Measurements from ENCODE around the gene AK9.

The AK9 gene

DNA sequence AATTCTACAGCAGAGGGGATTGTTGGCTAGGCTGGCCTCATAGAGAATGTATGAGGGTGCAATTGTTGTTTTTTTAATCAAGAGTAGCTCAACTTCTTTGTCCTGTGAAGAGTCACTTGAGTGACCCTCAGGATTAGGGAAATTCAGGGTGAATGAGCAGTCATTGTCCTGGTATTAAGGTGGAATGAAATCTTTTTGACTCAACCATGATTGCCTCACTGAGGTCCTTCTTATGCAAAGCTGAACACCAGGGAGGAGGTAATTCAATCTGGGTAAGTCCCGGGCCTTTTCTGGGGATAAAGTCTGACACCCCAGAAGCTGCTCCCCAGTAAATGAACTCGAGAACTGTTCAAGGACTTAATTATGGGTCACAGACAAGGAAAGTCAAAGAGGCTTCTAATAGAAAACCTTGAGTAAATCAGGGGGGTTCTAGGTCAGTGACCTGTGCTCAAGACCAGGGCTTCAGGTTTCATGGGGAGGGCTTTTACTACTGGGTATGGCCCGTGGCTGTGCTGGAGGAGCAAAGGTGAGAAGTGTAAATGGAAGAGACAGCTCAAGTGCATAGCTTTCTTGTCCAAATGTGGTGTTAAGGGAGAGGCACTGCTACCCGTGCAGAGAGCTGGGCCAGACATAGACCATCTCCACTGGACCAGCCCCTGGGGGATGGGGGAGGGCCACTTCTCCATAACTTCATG, 182.7 kb downstream of the AK9 start:
- no peak for DNase-seq

DNA sequence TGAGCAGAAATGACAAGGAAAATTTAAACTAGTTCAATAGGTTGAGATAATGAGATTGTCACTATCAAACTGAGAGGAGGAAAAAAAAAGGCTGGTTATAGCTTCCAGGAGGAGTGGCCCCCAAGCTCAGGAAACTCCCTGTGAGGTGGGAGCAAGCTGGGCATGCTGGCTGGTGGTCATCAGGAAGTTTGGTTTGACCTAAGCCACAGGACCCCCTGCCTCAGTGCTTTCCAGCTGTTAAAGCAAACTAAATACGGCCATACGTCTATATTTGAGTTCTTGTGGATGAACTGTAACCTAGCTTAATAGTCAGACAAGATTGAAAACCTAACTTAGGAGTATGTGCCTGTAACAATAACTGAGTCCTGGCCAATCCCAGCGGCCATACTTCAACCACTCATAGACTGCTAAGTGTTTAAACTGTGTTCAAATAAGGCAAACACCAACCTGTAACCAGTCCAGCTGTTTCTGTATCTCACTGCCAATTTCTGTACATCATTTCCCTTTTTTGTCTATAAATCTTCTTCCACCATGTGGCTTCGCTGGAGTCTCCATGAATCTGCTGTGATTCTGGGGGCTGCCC, 183.4 kb downstream of the AK9 start:
- DNase-seq: no peak

GRCh38 chr6:109506841-109507240, 184.2 kb downstream of the AK9 start:
- DNase-seq: no peak

DNA sequence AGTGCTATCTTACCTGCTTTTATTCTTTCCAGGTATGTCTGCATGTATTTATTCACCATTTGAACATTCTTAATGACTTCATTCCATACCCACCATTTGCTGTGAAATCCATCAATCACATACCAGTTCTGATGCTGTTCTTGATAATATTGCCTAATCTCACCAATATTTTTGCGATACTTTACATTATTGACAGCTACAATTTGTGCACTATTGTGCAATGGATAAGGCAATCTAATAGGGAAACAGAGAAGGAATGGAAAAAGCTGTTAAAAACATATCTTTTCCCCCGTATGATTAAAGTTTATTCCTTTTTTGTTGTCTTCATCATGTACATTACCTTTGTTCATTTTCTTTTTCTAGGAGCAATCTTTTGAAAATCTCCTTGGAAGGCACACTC, 184.7 kb downstream of the AK9 start:
- DNase-seq: no peak

DNA sequence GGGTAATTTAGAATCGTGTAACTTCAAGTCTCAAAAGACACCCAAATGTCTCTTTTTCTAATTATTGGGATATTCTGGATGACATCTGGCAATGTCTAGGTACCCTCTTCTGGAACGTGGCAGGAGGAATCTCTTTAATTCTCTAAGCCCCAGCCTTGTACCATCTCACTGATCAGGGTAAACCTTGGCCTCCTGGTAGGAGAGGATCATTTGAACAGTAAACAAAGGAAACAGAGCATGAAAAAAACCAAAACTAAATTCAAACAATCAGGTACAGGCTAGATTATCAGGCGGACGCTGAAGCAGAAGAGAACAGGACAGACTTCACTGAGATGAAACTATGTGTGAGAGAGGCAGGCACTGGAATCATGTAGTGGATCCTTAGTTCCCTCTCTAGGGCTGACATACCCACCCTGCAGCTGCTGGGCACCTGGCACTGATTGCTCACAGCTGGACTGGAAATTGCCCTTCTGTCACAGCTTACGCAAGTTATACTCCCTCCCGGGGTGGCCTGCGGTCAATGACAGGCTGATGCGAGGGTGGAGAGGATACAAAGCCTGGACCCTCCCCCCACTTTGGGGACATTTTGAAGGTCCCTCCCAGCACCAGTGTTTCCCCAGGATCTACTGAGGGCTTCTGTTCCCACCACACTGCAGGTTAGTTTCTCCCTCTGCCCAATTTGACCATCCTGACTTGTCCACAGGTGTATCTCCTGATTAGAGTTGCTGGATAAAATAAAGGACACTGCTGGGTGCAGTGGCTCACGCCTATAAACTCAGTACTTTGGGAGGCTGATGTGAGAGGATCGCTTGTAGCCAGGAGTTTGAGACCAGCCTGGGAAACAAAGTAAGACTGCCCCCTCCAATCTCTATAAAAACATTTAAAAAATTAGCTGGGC, 187.4 kb downstream of the AK9 start:
- no peak for DNase-seq

- DNase-seq: no peak
Measured at GRCh38 chr6:109498936-109499335, 192.1 kb downstream of the AK9 start.

DNA sequence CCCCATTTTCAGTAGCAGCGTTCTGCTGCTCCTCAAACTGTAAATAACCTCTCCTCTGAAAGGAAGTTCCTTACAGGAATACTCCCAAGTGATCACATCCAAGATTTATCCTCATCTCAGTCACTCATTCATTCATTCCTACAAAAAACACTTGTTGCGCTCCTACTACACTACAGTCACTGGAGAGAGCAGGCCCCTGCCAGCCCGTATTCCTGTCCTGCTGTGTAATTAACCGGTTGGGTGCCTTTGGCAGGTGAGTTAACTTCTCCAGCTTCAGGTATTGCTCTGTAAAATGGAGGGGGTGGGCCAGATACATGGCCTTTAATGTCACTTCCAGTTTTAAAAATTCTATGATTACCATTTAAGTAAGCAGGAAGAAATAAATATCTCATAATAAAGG, 192.9 kb downstream of the AK9 start:
- no peak for DNase-seq

DNA sequence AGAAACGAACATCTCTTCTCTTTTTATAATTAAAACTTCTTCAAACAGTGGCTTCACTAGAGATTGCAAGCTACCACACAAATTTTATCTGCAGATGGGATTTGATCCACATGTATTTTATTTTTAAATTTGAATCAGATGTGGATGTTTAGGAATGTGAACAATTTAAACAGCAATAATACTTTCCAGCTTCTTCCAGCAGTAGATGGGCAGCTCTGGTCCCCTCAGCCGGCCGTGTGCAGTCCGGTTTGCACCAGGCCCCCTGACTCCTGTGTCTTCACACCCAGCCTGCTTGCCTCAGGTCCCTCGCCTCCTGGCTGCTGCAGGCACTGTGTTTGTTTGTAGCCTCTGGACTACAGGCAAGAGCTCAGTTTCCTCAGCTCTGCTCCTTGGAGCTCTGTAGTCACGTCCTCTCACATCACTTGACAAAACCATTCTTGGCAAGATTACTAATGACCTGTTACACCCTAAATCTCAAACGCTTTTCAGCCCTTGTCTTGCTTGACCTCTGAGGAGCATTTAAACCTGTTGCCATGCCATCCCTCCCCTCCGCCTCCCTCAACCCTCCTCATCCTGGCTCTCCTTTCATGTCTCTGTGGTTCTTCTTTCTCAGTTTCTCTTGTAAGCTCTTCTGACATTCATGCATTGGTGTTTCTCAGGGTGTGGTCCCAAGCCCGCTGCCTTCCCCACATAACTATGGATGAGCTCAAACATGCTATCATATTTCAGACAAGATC, 194.8 kb downstream of the AK9 start:
- no peak for DNase-seq

GRCh38 chr6:109493865-109494264, 197.1 kb downstream of the AK9 start:
- DNase-seq: no peak

- no peak for DNase-seq
Measured at GRCh38 chr6:109491207-109491938, 199.6 kb downstream of the AK9 start.

DNA sequence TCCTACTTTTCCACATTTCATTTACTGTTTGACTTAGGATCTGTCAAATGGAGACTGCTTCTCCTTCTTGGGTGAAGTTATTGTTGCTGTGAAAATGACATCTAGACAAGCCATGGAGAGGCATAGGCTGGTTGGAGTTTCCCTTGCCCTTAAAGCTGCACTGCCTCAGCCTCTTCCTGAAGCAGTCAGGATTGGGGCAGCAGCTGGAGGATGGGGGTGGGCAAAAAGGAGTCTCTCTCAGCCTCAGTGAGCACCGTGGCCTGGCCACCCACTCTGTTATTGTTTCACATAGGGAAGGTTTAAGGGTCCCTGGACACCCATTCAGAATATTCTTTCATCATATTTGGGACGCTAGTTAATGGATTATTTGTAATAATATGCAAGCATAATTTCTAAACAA, 200.3 kb downstream of the AK9 start:
- no peak for DNase-seq

DNA sequence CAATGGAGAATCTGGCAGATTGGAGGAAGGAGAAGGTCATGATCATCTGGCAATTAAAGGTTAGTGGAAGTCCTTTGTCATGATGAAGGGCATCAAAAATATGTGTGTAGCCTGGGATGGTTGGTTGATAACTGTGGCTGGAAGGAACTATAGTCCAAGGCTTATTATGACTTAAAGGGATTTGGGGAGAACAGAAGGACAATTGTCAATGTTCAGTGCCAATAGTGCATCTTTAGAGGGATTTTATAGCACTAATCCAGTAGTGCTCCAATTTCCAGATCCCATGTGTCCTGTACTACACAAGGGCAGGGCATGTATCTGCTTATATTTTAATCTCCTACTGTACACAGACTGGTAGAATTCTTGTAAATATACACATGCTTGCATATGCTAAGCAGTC, 203.0 kb downstream of the AK9 start:
- no peak for DNase-seq

DNA sequence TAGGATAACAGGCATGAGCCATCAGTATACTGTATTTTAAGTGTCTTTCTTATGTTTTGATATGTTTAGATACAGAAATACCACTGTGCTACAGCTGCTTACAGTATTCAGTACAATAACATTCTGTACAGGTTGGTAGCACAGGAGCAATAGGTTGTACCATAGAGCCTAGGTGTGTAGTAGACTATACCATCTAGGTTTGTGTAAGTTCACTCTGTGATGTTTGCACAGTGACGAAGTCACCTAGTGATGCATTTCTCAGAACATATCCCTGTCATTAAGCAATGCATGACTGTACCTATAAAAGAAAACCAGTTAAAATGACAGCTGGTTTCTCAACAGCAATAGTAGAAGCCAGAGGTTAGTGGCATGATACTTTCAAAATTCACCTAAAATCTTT, 204.9 kb downstream of the AK9 start:
- DNase-seq: no peak

GRCh38 chr6:109485266-109485935, 205.6 kb downstream of the AK9 start:
- no peak for DNase-seq

- DNase-seq: no peak
Measured at GRCh38 chr6:109484122-109484521, 206.9 kb downstream of the AK9 start.

- DNase-seq: no peak
Measured at GRCh38 chr6:109483735-109484057, 207.3 kb downstream of the AK9 start.

GRCh38 chr6:109482905-109483734, 207.9 kb downstream of the AK9 start, which contains the start of gene ZBTB24:
Gene ZBTB24 (minus strand): TSS chr6:109483219. CDS start chr6:109482026, 1,193 bp downstream.
- DNase-seq: peak; percentile 88

GRCh38 chr6:109480993-109481480, 210.0 kb downstream of the AK9 start:
- no peak for DNase-seq

DNA sequence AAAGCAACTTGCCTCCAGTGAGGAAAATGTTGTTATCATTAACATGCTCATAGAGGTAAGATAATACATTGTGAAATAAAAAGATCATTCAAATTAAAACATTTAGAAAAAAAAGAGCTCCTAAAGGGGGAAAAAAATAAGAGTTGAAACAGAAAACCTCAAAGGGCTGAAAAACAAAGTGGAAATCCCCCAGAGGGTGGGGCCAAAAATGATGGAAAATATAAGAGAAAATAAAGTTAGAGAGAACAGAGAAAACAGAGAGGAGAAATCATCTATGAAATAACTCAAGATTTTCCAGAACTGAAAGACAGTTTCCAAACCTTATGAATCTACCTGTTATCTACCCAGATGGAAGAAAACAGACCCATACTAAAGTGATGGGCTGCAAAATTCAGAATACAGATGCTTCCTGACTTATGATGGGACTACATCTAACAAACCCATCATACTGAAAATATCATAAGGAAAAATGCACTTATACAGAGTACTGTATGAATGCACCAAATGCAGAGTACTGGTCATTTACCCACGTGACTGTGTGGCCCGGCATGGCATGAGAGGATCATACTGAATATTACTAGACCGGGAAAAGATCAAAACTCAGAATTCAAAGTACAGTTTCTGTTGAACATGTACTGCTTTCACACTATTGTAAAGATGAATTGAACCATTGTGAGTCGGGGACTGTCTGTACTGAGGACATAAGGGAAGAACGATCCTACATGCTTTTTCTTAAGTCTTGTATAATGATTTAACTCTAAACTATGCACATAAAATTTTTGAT, 212.0 kb downstream of the AK9 start:
- DNase-seq: no peak

DNA sequence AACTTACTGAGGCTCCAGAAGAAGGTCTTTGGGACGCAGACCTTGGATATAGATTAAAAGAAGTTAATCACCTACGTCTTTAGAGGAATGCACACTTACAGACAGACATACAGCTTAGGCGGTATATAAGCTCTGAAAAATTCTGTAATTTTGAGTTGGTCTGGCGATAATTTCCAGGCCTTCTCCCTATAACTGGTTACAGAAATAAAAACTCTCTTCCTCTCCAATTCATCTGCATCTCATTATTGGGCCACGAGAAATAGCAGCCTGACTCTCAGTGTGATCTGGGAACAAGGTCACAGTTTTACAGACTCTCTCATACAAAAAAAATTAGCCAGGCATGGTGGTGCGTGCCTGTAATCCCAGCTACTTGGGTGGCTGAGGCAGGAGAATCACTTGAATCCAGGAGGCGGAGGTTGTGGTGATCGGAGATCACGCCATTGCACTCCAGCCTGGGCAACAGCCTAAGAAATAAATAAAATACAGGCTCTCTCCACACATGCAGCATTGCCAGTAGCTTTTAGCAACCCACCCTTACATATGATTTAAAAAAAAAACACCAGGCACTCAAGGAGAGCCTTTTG, 212.7 kb downstream of the AK9 start:
- no peak for DNase-seq
